Esophagus muscularis mucosa (tissue), 4 donors: ENCODE data around the gene SSR3.

Experiments used
- CTCF ChIP-seq, 3 experiments: fragments of 200-600 bp in 2 of 3; fragments of 450-650 bp in 1 of 3; sonication (generic) in 2 of 3; IDR thresholded peaks; one replicate each; pipeline ENCODE4 v1.5.1; 2017 to 2019; ENCODE audit warnings: antibody characterized with exemption in 3 of 3, mild to moderate bottlenecking in 2 of 3, moderate library complexity in 1 of 3
- EP300 ChIP-seq: sonication (generic); formaldehyde crosslinking; IDR thresholded peaks from one replicate; pipeline ENCODE4 v1.6.1; 2017; ENCODE audit warnings: antibody characterized with exemption
- POLR2A ChIP-seq: fragments of 450-650 bp; IDR thresholded peaks from one replicate; pipeline ENCODE4 v1.6.1; 2017; ENCODE audit warnings: antibody characterized with exemption, moderate library complexity, mild to moderate bottlenecking, low read depth

DNA sequence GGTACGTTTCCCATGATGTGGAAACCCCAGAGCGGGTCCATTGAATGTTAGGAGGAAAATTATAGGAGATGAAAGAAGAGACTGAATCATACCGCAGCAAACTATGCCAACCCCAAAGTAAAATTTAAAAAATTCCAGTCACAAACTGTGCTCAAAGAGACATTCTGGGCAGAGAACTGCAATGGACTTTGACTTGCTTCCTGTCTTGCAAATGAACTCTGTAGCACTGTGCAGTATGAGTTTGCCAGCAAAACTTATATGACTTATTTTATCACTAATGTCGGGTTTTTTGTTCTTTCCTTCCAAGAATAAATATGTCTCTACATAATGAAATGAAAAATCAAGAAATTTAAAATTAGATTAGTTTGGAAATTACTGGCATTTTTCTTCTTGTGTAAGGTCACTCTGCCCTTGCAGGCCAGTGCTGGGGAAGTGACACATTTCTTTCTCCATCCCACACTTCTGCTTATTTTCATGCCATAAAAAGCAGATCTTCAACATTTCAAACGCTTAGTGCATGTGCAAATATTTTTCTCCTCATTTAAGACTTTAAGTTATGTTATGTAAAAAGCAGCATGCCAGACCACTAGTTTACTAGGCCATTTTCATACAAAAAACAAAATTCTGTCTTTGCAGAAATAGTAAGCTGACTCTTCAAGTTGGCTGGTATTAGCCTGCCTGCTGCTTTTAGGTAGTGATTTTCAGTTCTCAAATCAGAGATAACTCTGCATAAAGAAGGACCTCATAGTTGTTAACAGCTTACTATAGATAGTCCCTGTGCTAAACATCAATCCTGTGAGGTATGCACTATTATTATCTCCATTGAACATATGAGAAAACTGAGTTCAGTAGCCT lies 32.2 kb upstream of the SSR3 start:
- no peak for TF ChIP-seq EP300
- no peak for TF ChIP-seq CTCF (IDR thresholded peaks at IDR 0.05)
- TF ChIP-seq POLR2A: no peak
